H1 (cell line): ENCODE results near the gene PRDM10. TPM values are rescaled to one million over a fixed set of nuclear protein-coding genes. Genes with fewer than 3 reads are reported as not detected.

Experiments
- CTCF ChIA-PET: fragments of 300-600 bp; sonication (Branson Sonifier 250); formaldehyde crosslinking; loops from one replicate; lab custom pipeline; 2021; ENCODE audit not compliant: partially characterized antibody; lab: Charles Lee
- POLR2A ChIA-PET: fragments of 300-600 bp; sonication (Branson Sonifier 250); formaldehyde crosslinking; loops from one replicate; lab custom pipeline; 2021; ENCODE audit warnings: inconsistent platforms; ENCODE audit not compliant: partially characterized antibody; lab: Charles Lee
- DNase-seq, 2 experiments: peaks; one replicate each; pipeline versions ENCODE4 v3.0.0 to v3.0.0-alpha.2; 2010 to 2022; ENCODE audit warnings: low spot score in 2 of 2, low read depth in 1 of 2, mixed read lengths in 1 of 2
- FAIRE-seq: peaks from 2 replicates; lab custom pipeline; 2011; peaks lifted over from hg19 to GRCh38; lab: Jason Lieb, UNC
- H2AFZ ChIP-seq: 2 replicates; pipeline ENCODE4 v1.8.1; 2012; ENCODE audit warnings: low read length, inconsistent platforms
- H2AK5ac ChIP-seq: 2 replicates; pipeline ENCODE4 v1.6.1; 2013; ENCODE audit warnings: low read depth, low read length
- H2BK120ac ChIP-seq: replicated peaks from 2 replicates; pipeline ENCODE3; 2013; ENCODE audit warnings: low read depth, low read length, inconsistent platforms
- H2BK12ac ChIP-seq: 2 replicates; pipeline ENCODE4 v1.6.1; 2013; ENCODE audit warnings: low read depth, low read length
- H2BK15ac ChIP-seq: 2 replicates; pipeline ENCODE4 v1.6.1; 2013; ENCODE audit warnings: low read length
- H2BK20ac ChIP-seq: 2 replicates; pipeline ENCODE4 v1.6.1; 2013; ENCODE audit warnings: low read length
- H2BK5ac ChIP-seq: 2 replicates; pipeline ENCODE4 v1.6.1; 2013; ENCODE audit warnings: low read depth, low read length
- H3K14ac ChIP-seq: 2 replicates; pipeline ENCODE4 v1.6.1; 2013; ENCODE audit warnings: inconsistent platforms; ENCODE audit not compliant: insufficient read length
- H3K18ac ChIP-seq: 2 replicates; pipeline ENCODE4 v1.6.1; 2013; ENCODE audit warnings: low read length; ENCODE audit errors: extremely low read depth
- H3K23ac ChIP-seq: 2 replicates; pipeline ENCODE4 v1.6.1; 2013; ENCODE audit warnings: inconsistent platforms; ENCODE audit not compliant: insufficient read length
- H3K23me2 ChIP-seq: 2 replicates; pipeline ENCODE4 v1.6.1; 2013; ENCODE audit warnings: low read depth, low read length
- H3K27ac ChIP-seq: 2 replicates; pipeline ENCODE4 v1.6.1; 2011; ENCODE audit warnings: low read depth, low read length, inconsistent platforms
- H3K27me3 ChIP-seq, 4 experiments: replicated peaks in 1 of 4; 1 replicate in 1 of 4; 2 replicates in 3 of 4; pipeline versions ENCODE4 v1.6.1 to v1.8.1; 2011 to 2013; ENCODE audit warnings: low read length in 3 of 4, mild to moderate bottlenecking in 3 of 4, inconsistent platforms in 2 of 4, mixed read lengths in 2 of 4, moderate library complexity in 1 of 4; ENCODE audit not compliant: control insufficient read depth in 3 of 4, insufficient read depth in 3 of 4; ENCODE audit errors: extremely low read depth in 1 of 4
- H3K36me3 ChIP-seq, 4 experiments: 2 replicates each; pipeline versions ENCODE4 v1.6.1 to v1.8.1; 2011 to 2013; ENCODE audit warnings: mild to moderate bottlenecking in 4 of 4, low read length in 3 of 4, moderate library complexity in 2 of 4, control low read depth in 1 of 4, inconsistent platforms in 1 of 4; ENCODE audit not compliant: insufficient read depth in 4 of 4, control insufficient read depth in 2 of 4
- H3K4ac ChIP-seq: replicated peaks from 2 replicates; pipeline ENCODE3; 2013; ENCODE audit warnings: low read length, low read depth, mixed read lengths, inconsistent platforms; ENCODE audit not compliant: insufficient read length
- H3K4me1 ChIP-seq, 4 experiments: replicated peaks in 1 of 4; 1 replicate in 1 of 4; 2 replicates in 3 of 4; pipeline versions ENCODE4 v1.6.1 to v1.8.1; 2011 to 2013; ENCODE audit warnings: low read length in 3 of 4, inconsistent platforms in 2 of 4, mixed read lengths in 1 of 4; ENCODE audit not compliant: insufficient read depth in 4 of 4, control insufficient read depth in 3 of 4
- H3K4me2 ChIP-seq, 2 experiments: 2 replicates each; pipeline versions ENCODE4 v1.6.1 to v1.8.1; 2011 to 2013; ENCODE audit warnings: low read depth in 2 of 2, low read length in 2 of 2, control low read depth in 1 of 2, inconsistent platforms in 1 of 2, mild to moderate bottlenecking in 1 of 2; ENCODE audit not compliant: insufficient read depth in 1 of 2
- H3K4me3 ChIP-seq, 4 experiments: fragments of 200-600, 300-600 bp in 1 of 4; sonication (generic), shearing (Covaris generic), sonication (Bioruptor Twin) in 1 of 4; 2 replicates each; pipeline versions ENCODE4 v1.5.1 to v1.8.1; 2011 to 2016; ENCODE audit warnings: low read length in 4 of 4, low read depth in 3 of 4, control low read depth in 2 of 4, inconsistent platforms in 2 of 4, mild to moderate bottlenecking in 2 of 4, mixed read lengths in 1 of 4, moderate library complexity in 1 of 4; ENCODE audit not compliant: insufficient read depth in 2 of 4; ENCODE audit errors: extremely low read depth in 1 of 4
- H3K56ac ChIP-seq: replicated peaks from 2 replicates; pipeline ENCODE3; 2013; ENCODE audit warnings: low read depth, mild to moderate bottlenecking, mixed read lengths, low read length, inconsistent platforms; ENCODE audit not compliant: insufficient read length
- H3K79me1 ChIP-seq: 2 replicates; pipeline ENCODE4 v1.6.1; 2013; ENCODE audit warnings: low read depth, low read length, control low read depth
- H3K79me2 ChIP-seq, 2 experiments: 2 replicates each; pipeline versions ENCODE4 v1.6.1 to v1.8.1; 2012 to 2013; ENCODE audit warnings: low read length in 2 of 2, mild to moderate bottlenecking in 2 of 2, inconsistent platforms in 1 of 2; ENCODE audit not compliant: insufficient read depth in 2 of 2, control insufficient read depth in 1 of 2
- H3K9ac ChIP-seq, 4 experiments: replicated peaks in 1 of 4; 1 replicate in 1 of 4; 2 replicates in 3 of 4; pipeline versions ENCODE4 v1.6.1 to v1.8.1; 2011 to 2013; ENCODE audit warnings: low read depth in 3 of 4, low read length in 3 of 4, control low read depth in 2 of 4, mild to moderate bottlenecking in 2 of 4, moderate library complexity in 2 of 4, inconsistent platforms in 1 of 4; ENCODE audit errors: extremely low read depth in 1 of 4
- H3K9me3 ChIP-seq, 2 experiments: 2 replicates each; pipeline versions ENCODE4 v1.6.1 to v1.8.1; 2012 to 2013; ENCODE audit warnings: mild to moderate bottlenecking in 2 of 2, moderate library complexity in 2 of 2, control low read depth in 1 of 2, inconsistent platforms in 1 of 2, low read depth in 1 of 2, low read length in 1 of 2, mixed read lengths in 1 of 2; ENCODE audit not compliant: insufficient read depth in 2 of 2
- H4K20me1 ChIP-seq, 2 experiments: replicated peaks in 1 of 2; 2 replicates each; pipeline versions ENCODE3 to v1.8.1; 2011 to 2013; ENCODE audit warnings: inconsistent platforms in 2 of 2, low read length in 2 of 2, mild to moderate bottlenecking in 1 of 2; ENCODE audit not compliant: insufficient read depth in 2 of 2, control insufficient read depth in 1 of 2
- H4K5ac ChIP-seq: 2 replicates; pipeline ENCODE4 v1.6.1; 2013; ENCODE audit warnings: low read length, low read depth, mixed read lengths, inconsistent platforms; ENCODE audit not compliant: insufficient read length
- H4K8ac ChIP-seq: 2 replicates; pipeline ENCODE4 v1.8.0; 2013; ENCODE audit warnings: mild to moderate bottlenecking, moderate library complexity, low read length, inconsistent platforms; ENCODE audit not compliant: insufficient read depth; ENCODE audit errors: extremely low read depth
- H4K91ac ChIP-seq: replicated peaks from 2 replicates; pipeline ENCODE3; 2013; ENCODE audit warnings: low read length, mixed read lengths, inconsistent platforms; ENCODE audit not compliant: insufficient read length
- BACH1 ChIP-seq: IDR thresholded peaks from 2 replicates; pipeline ENCODE4 v1.6.1; 2012; ENCODE audit warnings: low read length, improper control_type of control experiment
- CHD2 ChIP-seq: IDR thresholded peaks from 2 replicates; pipeline ENCODE4 v1.6.1; 2012; ENCODE audit warnings: low read length, improper control_type of control experiment
- E2F6 ChIP-seq: IDR thresholded peaks from 2 replicates; pipeline ENCODE4 v1.6.1; 2012; ENCODE audit warnings: inconsistent platforms
- EGR1 ChIP-seq: IDR thresholded peaks from 2 replicates; pipeline ENCODE4 v1.6.1; 2011; ENCODE audit warnings: low read depth, low read length, borderline replicate concordance
- EZH2 ChIP-seq: fragments of 200-600 bp; sonication (generic); IDR thresholded peaks from 2 replicates; pipeline ENCODE4 v1.7.1; 2012; ENCODE audit warnings: low read depth, mild to moderate bottlenecking, moderate library complexity, low read length, inconsistent platforms; ENCODE audit not compliant: severe bottlenecking
- KDM1A ChIP-seq: fragments of 200-600, 300-600 bp; sonication (generic); IDR thresholded peaks from 2 replicates; pipeline ENCODE4 v1.7.1; 2016; ENCODE audit warnings: mild to moderate bottlenecking, low read length, borderline replicate concordance
- KDM5A ChIP-seq: fragments of 200-600 bp; IDR thresholded peaks from 2 replicates; pipeline ENCODE4 v1.7.1; 2012; ENCODE audit warnings: mild to moderate bottlenecking, low read length, inconsistent platforms, mixed read lengths
- POU5F1 ChIP-seq: IDR thresholded peaks from 2 replicates; pipeline ENCODE4 v1.6.1; 2011; ENCODE audit warnings: low read depth, mild to moderate bottlenecking, low read length, moderate library complexity
- SIX5 ChIP-seq: IDR thresholded peaks from 2 replicates; pipeline ENCODE4 v1.6.1; 2011; ENCODE audit warnings: mild to moderate bottlenecking, low read depth, low read length
- SP1 ChIP-seq: IDR thresholded peaks from 2 replicates; pipeline ENCODE4 v1.6.1; 2011; ENCODE audit warnings: low read depth, low read length
- SP2 ChIP-seq: IDR thresholded peaks from 2 replicates; pipeline ENCODE4 v1.6.1; 2012; ENCODE audit warnings: mild to moderate bottlenecking, low read length, inconsistent platforms
- TCF12 ChIP-seq: IDR thresholded peaks from 2 replicates; pipeline ENCODE4 v1.6.1; 2011; ENCODE audit warnings: low read depth, mild to moderate bottlenecking, low read length
- WGBS, 2 experiments: shearing (Covaris generic) in 1 of 2; methylation state at CpG; one replicate each; pipeline versions ENCODE4 v1.1.6 to v1.1.7; 2013 to 2015; ENCODE audit warnings: low lambda C conversion rate in 2 of 2, mixed read lengths in 2 of 2, inconsistent platforms in 1 of 2, low coverage in 1 of 2, missing lambda C conversion rate in 1 of 2; ENCODE audit not compliant: insufficient replicate concordance in 2 of 2, insufficient coverage in 1 of 2, insufficient read length in 1 of 2; ENCODE audit errors: extremely low coverage in 1 of 2, missing lambda C conversion rate in 1 of 2; 5-methylcytosine and 5-hydroxymethylcytosine counted together
- polyA plus RNA-seq, 7 experiments: library from polyadenylated mRNA; depleted of rRNA in 3 of 7; stranded (reverse) in 5 of 7; unstranded in 2 of 7; fragments of >200 nt in 5 of 7; fragments of 200-250 nt in 2 of 7; gene quantifications; 1 replicate in 5 of 7; 2 replicates in 1 of 7; 4 replicates in 1 of 7; pipeline versions ENCODE4 v1.2.1 to v1.2.3, GENCODE V29; 2011 to 2013; ENCODE audit warnings: missing spikeins in 2 of 7, mixed read lengths in 2 of 7
- total RNA-seq: library from RNA; stranded (reverse); fragmentation: NEBNext Ultra II Directional; extraction: Animal tissue kit (Norgen Biotek cat#: 25700); gene quantifications from 2 replicates; pipeline ENCODE4 v1.2.1, GENCODE V29; 2021
- TF ChIP-seq, protein P1 (sequence below): IDR thresholded peaks from 2 replicates; pipeline ENCODE4 v1.6.1; 2011; ENCODE audit warnings: low read length, improper control_type of control experiment

Gene PRDM10
- total and polyA plus RNA-seq, 2 of the 8 experiments (the other 6 are each of a cell fraction or from before 2014, with no cell fraction given): 15.5 to 19.2 TPM

DNA sequence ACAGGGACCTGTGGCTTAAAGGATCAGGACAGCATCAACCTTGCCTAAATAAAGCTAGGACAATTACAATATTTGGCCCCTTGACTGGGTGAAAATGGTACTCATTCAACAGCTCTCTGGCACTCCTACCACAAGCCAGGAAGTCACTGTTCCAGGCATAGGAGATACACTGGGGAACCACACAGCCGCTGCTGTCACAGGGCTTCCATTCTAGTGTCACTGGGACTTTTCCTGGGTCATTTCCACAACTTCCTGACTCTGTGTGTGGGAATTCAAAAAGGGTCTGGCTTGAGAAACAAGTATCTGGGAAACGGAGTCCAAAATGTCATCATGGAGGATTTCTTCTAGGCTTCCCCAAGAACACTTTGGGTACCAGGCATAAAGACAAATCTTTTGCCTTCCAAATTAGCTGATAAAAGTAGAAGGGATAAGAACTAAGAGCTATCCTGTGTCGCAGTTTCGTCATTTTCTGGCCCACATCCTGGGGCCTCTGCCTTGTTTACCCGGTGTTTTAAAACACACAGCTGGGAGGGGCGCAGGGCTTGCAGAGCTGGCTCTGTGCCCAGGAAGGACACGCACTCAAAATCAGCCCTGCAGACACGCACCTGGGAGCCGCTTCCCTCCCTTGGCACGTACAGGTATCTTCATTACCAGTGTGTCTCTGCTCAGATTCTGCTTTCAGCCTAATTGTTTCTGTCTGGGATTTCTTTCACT lies 149.0 kb downstream of the PRDM10 start:
- H2AK5ac ChIP-seq: no peak overlapping the region
- H4K20me1 ChIP-seq: no peaks in the 10 kb centered on the region
- H3K27me3 ChIP-seq: no peaks in the 10 kb centered on the region
- H3K18ac ChIP-seq: no peak overlapping the region
- no peak overlapping the region for H2BK120ac ChIP-seq
- no peaks in the 10 kb centered on the region; a peak in 1 of 7 replicates for H3K4me1 ChIP-seq
- H3K23me2 ChIP-seq: no peaks in the 10 kb centered on the region
- H3K4ac ChIP-seq: no peak overlapping the region
- CTCF ChIA-PET: interaction anchor here (0.7 to 1.3 kb wide), 3 partner anchors 11 to 87 kb away, joined by 3 to 6 read pairs (median 5); no protein-coding TSS in a partner anchor
- no peak overlapping the region for H2BK5ac ChIP-seq
- DNase-seq (no peak), FAIRE-seq (no peak)
- 87% methylated on average over 10 of the region's 10 CpGs; no CpG with 5 or more reads in 1 of the 2 experiments for WGBS, 2 experiments
- no peak overlapping the region for H3K23ac ChIP-seq
- no peak overlapping the region for H2AFZ ChIP-seq
- no peak overlapping the region for H2BK12ac ChIP-seq
- no peak overlapping the region for H3K4me2 ChIP-seq
- H4K5ac ChIP-seq: no peak overlapping the region
- H3K27ac ChIP-seq: no peak overlapping the region
- H3K14ac ChIP-seq: no peak overlapping the region
- H3K9me3 ChIP-seq: no peaks in the 10 kb centered on the region
- no peaks in the 10 kb centered on the region for H3K79me2 ChIP-seq
- no peak overlapping the region for H4K8ac ChIP-seq
- POLR2A ChIA-PET: no interaction called here
- H3K36me3 ChIP-seq: no peaks in the 10 kb centered on the region; a peak in 1 of 8 replicates
- no peak overlapping the region for H2BK20ac ChIP-seq
- no peak overlapping the region for H3K9ac ChIP-seq
- no peak overlapping the region for H3K56ac ChIP-seq
- H4K91ac ChIP-seq: no peak overlapping the region
- H3K4me3 ChIP-seq: no peak overlapping the region
- no peak overlapping the region for H2BK15ac ChIP-seq
- no peaks in the 10 kb centered on the region for H3K79me1 ChIP-seq
- TF ChIP-seq, protein P1, sequence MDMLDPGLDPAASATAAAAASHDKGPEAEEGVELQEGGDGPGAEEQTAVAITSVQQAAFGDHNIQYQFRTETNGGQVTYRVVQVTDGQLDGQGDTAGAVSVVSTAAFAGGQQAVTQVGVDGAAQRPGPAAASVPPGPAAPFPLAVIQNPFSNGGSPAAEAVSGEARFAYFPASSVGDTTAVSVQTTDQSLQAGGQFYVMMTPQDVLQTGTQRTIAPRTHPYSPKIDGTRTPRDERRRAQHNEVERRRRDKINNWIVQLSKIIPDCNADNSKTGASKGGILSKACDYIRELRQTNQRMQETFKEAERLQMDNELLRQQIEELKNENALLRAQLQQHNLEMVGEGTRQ: no peak
- TF ChIP-seq KDM1A: no peak
- TF ChIP-seq SP1: no peak
- TF ChIP-seq BACH1: no peak
- TF ChIP-seq EZH2: no peak
- TF ChIP-seq CHD2: no peak
- no peak for TF ChIP-seq EGR1
- TF ChIP-seq POU5F1: no peak
- TF ChIP-seq SP2: no peak
- no peak for TF ChIP-seq KDM5A
- TF ChIP-seq TCF12: no peak
- no peak for TF ChIP-seq E2F6
- TF ChIP-seq SIX5: no peak
